Right kidney (tissue), 1 donor: ENCODE measurements around the gene OSGIN1.

Experiments used
- DNase-seq: peaks from one replicate; pipeline ENCODE4 v3.0.0-alpha.2; 2016

Gene OSGIN1

DNA sequence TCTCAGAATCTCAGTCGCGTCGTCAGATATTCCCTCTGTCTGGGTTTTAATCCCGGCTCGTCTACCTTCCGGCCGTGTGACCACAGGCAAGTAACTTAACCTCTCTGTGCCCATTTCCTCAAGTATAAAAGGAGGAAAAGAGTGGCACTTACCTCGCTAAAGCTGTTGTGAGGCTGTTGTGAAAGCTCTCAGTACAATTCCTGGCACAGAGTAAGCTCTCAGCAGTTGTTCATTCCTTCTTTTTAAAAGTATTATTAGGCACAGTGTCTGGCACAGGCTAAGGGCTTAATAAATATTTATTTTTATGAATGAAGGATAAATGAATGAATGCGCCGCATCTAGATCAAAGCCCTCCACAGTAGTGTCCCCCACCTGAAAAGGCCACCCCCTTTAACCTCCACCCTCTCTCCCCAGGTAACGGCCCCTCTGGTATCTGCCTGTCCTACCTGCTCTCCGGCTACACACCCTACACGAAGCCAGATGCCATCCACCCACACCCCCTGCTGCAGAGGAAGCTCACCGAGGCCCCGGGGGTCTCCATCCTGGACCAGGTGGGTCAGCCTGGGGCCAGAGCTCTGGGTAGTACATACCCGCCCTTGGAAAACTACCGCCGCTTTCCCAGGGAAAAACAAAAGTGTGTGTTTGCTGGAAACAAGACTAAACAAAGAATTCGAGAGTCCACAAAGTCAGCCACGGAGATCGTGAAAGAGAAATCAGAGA, 6.0 kb downstream of the OSGIN1 start:
- no peak for DNase-seq

- DNase-seq = no peak
Observed at GRCh38 chr16:83959656-83960434, 6.8 kb downstream of the OSGIN1 start.

DNA sequence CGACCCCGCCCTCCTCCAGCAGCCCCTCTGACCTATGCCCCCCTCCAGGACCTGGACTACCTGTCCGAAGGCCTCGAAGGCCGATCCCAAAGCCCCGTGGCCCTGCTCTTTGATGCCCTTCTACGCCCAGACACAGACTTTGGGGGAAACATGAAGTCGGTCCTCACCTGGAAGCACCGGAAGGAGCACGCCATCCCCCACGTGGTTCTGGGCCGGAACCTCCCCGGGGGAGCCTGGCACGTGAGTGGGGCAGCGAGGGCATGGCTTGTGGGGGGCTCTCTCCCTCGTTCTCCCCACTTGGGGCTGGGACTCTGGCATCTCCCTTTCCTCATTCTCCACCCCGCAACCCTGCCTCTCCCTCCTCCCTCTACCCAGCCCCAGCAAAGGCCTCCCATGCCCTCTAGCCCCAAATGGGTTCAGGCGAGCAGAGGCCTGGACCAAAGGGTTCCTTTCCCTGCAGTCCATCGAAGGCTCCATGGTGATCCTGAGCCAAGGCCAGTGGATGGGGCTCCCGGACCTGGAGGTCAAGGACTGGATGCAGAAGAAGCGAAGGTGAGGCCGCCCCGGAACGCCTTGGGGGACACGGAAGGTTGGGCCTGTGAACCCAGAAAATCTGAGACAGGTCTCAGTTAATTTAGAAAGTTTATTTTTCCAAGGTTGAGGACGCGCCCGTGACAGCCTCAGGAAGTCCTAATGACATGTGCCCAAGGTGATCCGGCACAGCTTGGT, 7.6 kb downstream of the OSGIN1 start:
- DNase-seq = no peak

- DNase-seq = no peak
Observed at GRCh38 chr16:83961591-83961990, 8.6 kb downstream of the OSGIN1 start.

- DNase-seq = no peak
Observed at GRCh38 chr16:83963277-83964119, 10.5 kb downstream of the OSGIN1 start.

DNA sequence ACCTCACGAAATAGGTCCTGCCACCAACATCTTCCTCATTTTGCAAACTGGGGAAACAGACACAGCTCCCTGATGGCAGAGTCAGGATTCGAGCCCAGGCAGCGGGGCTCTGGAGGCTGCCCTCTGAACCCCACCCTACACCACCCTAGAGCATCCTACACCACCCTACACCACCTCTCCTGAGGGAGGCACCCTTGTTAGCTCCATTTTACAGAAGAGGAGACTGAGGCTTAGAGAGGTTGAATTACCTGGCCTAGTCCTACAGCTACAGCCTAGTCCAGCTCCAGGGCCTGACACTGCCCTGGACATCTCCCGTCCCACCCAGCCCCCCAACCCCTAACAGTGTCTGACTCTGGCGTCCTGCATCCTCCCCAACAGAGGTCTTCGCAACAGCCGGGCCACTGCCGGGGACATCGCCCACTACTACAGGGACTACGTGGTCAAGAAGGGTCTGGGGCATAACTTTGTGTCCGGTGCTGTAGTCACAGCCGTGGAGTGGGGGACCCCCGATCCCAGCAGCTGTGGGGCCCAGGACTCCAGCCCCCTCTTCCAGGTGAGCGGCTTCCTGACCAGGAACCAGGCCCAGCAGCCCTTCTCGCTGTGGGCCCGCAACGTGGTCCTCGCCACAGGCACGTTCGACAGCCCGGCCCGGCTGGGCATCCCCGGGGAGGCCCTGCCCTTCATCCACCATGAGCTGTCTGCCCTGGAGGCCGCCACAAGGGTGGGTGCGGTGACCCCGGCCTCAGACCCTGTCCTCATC, 11.8 kb downstream of the OSGIN1 start:
- no peak for DNase-seq

- DNase-seq = no peak
Observed at GRCh38 chr16:83965444-83966152, 12.6 kb downstream of the OSGIN1 start.

DNA sequence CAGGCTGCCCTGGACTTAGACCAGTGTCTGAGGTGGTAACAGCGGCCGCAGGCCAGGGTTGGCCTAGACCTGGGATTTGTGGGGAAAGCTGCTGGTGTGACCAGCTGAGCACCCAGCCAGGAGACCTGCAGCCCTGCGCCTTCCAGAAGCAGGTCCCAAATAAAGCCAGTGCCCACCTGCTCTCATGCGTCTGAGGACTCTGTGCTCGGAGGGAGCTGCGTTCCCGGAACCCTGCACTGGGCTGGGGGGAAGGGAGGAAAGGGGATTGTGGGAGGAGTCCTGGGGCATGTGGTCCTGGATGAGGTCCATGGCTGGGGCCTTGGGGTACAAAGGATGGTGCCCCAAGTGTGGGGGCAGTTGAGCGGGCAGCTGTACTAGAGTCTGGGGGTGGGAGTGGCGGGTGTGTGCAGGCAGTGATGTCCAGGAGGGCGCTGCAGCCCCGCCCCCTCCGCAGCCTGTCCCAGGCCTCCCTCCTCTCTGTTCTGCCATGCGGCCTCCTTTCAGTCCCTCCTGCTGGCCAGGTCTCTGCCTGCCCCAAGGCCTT, 13.2 kb downstream of the OSGIN1 start:
- no peak for DNase-seq

DNA sequence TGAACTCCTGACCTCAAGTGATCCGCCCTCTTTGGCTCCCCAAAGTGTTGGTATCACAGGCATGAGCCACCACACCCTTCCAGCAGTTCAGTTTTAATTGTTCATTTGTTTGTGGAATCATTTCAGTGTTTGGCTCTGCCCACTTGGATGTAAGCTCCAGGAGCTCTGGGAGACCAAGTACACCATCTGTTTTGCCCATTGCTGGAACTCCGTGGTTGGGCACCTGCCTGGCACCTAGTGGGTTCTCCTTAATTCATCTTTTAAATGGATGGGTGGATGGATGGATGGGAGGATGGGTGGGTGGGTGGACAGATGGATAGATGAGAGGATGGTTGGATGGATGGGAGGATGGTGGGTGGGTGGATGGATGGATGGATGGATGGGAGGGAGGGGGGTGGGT, 14.1 kb downstream of the OSGIN1 start:
- no peak for DNase-seq

GRCh38 chr16:83967838-83968305, 14.8 kb downstream of the OSGIN1 start, which contains the start of gene NECAB2:
Gene NECAB2 (plus strand): TSS chr16:83968244. CDS start chr16:83968649, 405 bp downstream.
- no peak for DNase-seq

GRCh38 chr16:83968306-83968851, 15.3 kb downstream of the OSGIN1 start:
- DNase-seq = no peak

- no peak for DNase-seq
Observed at GRCh38 chr16:83968891-83969649, 16.0 kb downstream of the OSGIN1 start.

DNA sequence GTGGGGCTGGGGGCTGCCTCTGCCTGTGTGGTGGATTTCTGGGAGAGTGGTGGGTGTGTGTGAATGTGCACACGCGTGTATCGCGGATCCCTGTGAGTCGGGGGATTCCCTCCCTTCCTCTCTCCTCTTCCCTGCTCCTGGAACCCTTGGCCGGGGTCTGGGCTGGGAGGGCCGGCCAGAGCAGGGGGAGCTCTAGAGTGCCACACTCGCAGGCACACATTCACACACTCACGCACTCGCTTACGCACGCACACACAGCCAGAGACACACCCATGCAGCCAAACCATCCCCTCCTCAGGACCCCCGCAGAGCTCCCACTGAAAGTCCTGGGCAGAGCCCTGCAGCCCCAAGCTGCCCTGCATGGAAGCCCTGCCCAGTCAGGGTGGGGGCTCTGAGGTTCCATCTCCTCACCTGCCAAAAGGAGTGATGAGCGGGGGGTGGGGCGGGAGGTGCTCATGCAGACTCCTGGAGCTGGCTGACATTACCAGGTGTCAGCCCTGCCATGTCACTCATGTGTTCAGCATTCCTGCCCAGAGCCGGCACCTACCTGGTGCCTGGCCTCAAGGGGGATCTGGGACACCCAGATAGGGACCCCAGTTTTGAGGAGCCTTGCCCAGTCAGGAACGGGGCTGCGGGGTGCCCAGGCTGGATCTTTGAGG, 16.9 kb downstream of the OSGIN1 start:
- no peak for DNase-seq

DNA sequence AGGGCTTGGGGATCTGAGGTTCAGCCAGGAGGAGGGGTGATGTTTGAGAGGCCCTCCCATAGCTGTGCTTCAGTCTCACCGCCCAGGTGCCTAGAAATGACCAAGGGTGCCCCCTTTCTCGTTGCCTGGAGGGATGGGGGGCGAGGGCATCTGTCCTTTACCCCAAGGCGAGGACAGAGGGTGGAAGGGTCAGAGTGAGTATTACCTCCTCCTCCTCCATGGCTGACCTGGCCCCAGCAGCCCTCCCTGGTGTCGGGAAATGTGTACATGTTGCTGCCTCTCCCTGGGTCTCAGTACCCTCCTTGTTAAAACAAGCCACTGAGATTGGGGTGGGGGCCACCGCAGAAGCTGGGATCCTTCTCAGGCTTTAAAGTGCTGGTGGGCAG, 17.4 kb downstream of the OSGIN1 start:
- DNase-seq = no peak

- no peak for DNase-seq
Observed at GRCh38 chr16:83971165-83972130, 18.4 kb downstream of the OSGIN1 start.

- DNase-seq = no peak
Observed at GRCh38 chr16:83972256-83973008, 19.4 kb downstream of the OSGIN1 start.

GRCh38 chr16:83973077-83973476, 20.0 kb downstream of the OSGIN1 start:
- no peak for DNase-seq
